ENCODE measurements around the gene CYSTM1.

The CYSTM1 gene

GRCh38 chr5:140174465-140175366 lies at the start of gene CYSTM1:
Gene CYSTM1, plus strand, starts transcription at chr5:140175188. Its CDS starts 19,278 bp downstream, at chr5:140194466.
- peak; percentile 23 to 78 for DNase-seq

- no peak for DNase-seq
Observed at GRCh38 chr5:140125637-140126036, 49.4 kb upstream of the CYSTM1 start, which contains the start of gene IGIP. Gene IGIP, plus strand, starts transcription at chr5:140125937. Its CDS starts 2,540 bp downstream, at chr5:140128477.

- DNase-seq: no peak
Observed at GRCh38 chr5:140126315-140127012, 48.5 kb upstream of the CYSTM1 start.

GRCh38 chr5:140128376-140128775 lies 46.6 kb upstream of the CYSTM1 start:
- DNase-seq: no peak

GRCh38 chr5:140130949-140131733 lies 43.8 kb upstream of the CYSTM1 start:
- no peak for DNase-seq

GRCh38 chr5:140131967-140132409 lies 43.0 kb upstream of the CYSTM1 start:
- DNase-seq: peak in 1 of 2 donors; percentile 26

- DNase-seq: no peak
Observed at GRCh38 chr5:140133514-140134167, 41.3 kb upstream of the CYSTM1 start.

- DNase-seq: no peak
Observed at GRCh38 chr5:140134277-140134935, 40.6 kb upstream of the CYSTM1 start.

GRCh38 chr5:140135127-140135526 lies 39.9 kb upstream of the CYSTM1 start:
- no peak for DNase-seq

- no peak for DNase-seq
Observed at GRCh38 chr5:140136624-140137023, 38.4 kb upstream of the CYSTM1 start.

GRCh38 chr5:140140435-140140834 lies 34.6 kb upstream of the CYSTM1 start:
- no peak for DNase-seq

GRCh38 chr5:140141241-140141640 lies 33.7 kb upstream of the CYSTM1 start:
- DNase-seq: no peak

GRCh38 chr5:140142246-140142645 lies 32.7 kb upstream of the CYSTM1 start:
- no peak for DNase-seq

- DNase-seq: no peak
Observed at GRCh38 chr5:140142856-140143255, 32.1 kb upstream of the CYSTM1 start.

- no peak for DNase-seq
Observed at GRCh38 chr5:140143521-140144258, 31.3 kb upstream of the CYSTM1 start.

- no peak for DNase-seq
Observed at GRCh38 chr5:140145256-140145655, 29.7 kb upstream of the CYSTM1 start.

GRCh38 chr5:140145818-140146522 lies 29.0 kb upstream of the CYSTM1 start:
- DNase-seq: peak in 1 of 2 donors; percentile 42

- DNase-seq: no peak
Observed at GRCh38 chr5:140146523-140146842, 28.5 kb upstream of the CYSTM1 start.

- DNase-seq: no peak
Observed at GRCh38 chr5:140147460-140147859, 27.5 kb upstream of the CYSTM1 start.

- no peak for DNase-seq
Observed at GRCh38 chr5:140148508-140148907, 26.5 kb upstream of the CYSTM1 start.

- DNase-seq: no peak
Observed at GRCh38 chr5:140150201-140150600, 24.8 kb upstream of the CYSTM1 start.

All from bone marrow (tissue), 2 donors.